Breast epithelium (tissue), 3 donors: ENCODE data around the gene AMMECR1.

Experiments
- CTCF ChIP-seq, 3 donors: fragments of 450-650 bp; IDR thresholded peaks; one replicate each; pipeline ENCODE4 v1.5.1; 2016 to 2017; ENCODE audit warnings: antibody characterized with exemption in 3 of 3, mild to moderate bottlenecking in 3 of 3, moderate library complexity in 3 of 3
- POLR2A ChIP-seq: fragments of 450-650 bp; IDR thresholded peaks from one replicate; pipeline ENCODE4 v1.6.1; 2016; ENCODE audit warnings: antibody characterized with exemption, mild to moderate bottlenecking, moderate library complexity

- TF ChIP-seq CTCF (IDR thresholded peaks at IDR 0.05) (no peak), POLR2A (no peak)
These were observed 116.1 kb downstream of the AMMECR1 start for GRCh38 chrX:110201799-110202198.
